NCI-H1436 treated with DMSO at 0.1 percent for 48 hours (cell line): Measurements from ENCODE around the gene MMP12.

Source experiments
- DNase-seq: peaks from one replicate; lab custom pipeline; 2025; lab: John Stamatoyannopoulos, UW

Gene MMP12

GRCh38 chr11:102850973-102851745 lies 23.6 kb downstream of the MMP12 start:
- DNase-seq = no peak

- no peak for DNase-seq
Measured at GRCh38 chr11:102849311-102849710, 25.5 kb downstream of the MMP12 start.

DNA sequence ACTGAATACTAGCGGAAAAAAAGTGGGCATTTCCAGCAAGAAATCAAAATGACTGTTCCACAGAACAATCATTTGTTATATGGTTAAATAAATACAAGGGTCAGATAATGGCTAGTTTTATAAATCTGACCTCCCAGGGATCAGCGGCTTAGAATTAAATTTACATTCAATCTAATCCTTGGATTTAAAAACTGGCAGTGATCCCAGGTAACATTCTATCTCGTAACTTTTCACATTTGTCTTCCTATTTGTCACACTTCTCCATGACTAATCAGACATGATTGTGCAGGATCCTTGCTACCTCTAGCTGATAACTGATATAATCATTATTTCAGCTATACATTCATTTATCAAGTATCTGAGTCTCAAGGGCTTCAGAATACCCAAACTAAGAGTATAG lies 28.5 kb downstream of the MMP12 start:
- no peak for DNase-seq

DNA sequence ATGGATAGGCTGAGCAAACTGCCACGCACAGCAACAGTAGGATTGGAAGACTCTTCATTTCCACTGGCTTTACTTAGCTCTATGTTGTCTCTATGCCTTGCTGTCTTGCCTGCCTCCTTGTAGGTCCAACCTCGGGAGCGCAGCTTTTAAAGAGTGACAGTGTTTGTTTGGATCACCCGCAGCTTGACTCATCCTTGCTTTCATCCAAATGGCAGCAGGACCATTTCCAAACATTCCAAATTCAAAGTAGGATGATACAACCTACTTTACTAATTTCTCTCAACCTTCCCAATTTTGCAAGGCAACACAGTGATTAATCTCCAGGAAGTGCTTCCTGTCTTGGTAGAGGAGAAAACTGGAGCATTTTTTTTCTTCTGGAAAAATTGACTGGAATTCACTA lies 31.3 kb downstream of the MMP12 start, which contains the start of gene MMP3:
MMP3 (minus strand) TSS at position 121 of the 400 bp plus-strand sequence; CDS start at position 58, 63 bp downstream.
- DNase-seq = no peak

- no peak for DNase-seq
Measured at GRCh38 chr11:102842930-102843329, 31.9 kb downstream of the MMP12 start.

DNA sequence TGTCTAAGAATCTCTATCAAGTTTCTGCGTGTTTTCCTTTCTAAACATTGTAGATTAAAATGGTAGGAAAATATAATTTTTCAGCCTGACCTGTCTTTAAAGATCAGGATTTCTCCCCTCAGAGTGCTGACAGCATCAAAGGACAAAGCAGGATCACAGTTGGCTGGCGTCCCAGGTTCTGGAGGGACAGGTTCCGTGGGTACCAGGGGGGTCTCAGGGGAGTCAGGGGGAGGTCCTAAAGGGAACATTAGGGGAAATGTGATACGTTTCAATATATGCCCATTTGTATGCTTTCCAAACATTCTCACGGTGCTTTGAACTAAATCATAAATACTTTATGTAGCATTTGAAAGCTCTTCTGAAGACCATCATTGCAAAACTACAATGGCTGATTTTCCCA lies 34.8 kb downstream of the MMP12 start:
- DNase-seq = no peak

GRCh38 chr11:102837646-102838045 lies 37.1 kb downstream of the MMP12 start:
- DNase-seq = no peak

- DNase-seq = no peak
Measured at GRCh38 chr11:102837156-102837555, 37.6 kb downstream of the MMP12 start.

GRCh38 chr11:102836290-102836875 lies 38.4 kb downstream of the MMP12 start:
- no peak for DNase-seq

- DNase-seq = no peak
Measured at GRCh38 chr11:102833731-102834130, 41.1 kb downstream of the MMP12 start.

GRCh38 chr11:102832612-102833011 lies 42.2 kb downstream of the MMP12 start:
- no peak for DNase-seq

DNA sequence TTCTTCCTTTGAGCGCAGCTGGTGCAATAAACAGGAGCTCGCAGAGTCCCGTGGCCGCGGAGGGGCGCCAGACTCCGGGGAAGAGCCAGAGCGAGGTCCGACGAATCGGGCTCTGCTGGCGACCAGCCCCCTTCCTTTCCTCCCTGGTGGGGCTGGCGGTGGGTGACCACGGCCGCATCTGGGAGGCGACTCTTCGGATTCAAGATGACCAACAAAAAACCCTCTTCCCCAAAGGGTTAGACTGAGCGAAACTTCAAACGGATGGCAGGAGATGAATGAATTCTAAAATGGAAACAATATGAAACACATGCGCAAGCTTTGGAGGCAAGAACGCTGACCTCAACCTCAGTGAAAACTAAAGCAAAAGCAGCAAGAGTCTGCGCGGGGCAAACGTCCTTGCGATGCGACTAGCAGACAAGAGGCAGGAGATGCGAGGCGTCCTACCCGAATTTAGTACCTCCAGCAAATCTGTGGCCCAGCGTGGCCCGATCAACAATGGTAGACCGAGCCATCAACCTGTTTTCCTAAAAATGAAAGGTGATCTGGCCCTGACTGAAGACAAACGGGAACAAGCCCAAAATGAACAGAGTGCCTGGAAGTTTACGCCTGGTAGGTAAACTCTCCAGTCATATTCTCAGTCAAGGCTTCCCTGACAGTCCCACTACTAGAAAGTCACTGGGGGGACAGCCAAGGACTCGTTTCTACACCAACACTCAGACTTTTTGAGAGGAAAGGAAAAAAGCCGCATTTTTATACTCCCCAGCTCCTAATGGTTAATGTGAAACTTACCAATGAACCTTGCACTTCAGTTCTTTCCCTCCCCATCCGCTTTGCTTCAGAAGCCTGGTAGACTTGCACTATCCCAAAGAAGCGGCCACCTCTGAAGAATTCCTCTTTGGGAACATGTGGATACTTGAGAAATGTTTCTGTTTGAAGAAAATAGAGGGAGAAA lies 43.0 kb downstream of the MMP12 start:
- DNase-seq = no peak

- DNase-seq = no peak
Measured at GRCh38 chr11:102831128-102831488, 43.7 kb downstream of the MMP12 start.

DNA sequence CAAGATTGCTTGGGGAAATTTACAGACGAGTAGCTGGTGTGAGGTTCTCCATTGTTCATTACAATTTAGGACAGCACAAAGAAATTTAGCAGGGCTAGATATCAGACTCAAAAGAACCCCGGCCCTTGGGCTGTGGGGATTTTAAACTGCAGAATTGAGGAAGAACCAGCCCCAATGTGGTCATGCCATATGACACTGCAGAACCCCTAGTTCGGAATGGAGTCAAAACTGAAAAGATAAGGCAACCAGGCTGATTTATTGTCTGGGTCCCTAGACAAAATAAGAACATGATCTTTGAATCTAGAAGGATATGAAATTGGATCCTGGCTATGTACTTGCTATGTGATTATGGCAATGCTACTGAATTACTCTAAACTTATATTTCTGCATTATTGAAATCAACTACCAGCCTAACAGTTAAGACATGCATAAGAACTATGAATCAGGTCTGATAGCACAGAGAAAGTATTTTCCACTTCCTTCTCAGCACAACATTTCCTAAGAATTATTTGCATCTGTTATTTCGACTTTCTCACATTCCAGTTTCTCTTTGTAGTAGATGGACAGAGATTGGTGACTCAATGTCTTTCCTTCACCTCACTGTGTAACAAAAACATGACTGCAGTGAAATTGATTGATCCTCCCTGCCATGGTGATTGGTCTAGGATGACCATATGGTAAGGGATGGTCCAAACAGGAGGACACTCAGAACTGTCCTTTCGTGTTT lies 44.6 kb downstream of the MMP12 start:
- DNase-seq = no peak

DNA sequence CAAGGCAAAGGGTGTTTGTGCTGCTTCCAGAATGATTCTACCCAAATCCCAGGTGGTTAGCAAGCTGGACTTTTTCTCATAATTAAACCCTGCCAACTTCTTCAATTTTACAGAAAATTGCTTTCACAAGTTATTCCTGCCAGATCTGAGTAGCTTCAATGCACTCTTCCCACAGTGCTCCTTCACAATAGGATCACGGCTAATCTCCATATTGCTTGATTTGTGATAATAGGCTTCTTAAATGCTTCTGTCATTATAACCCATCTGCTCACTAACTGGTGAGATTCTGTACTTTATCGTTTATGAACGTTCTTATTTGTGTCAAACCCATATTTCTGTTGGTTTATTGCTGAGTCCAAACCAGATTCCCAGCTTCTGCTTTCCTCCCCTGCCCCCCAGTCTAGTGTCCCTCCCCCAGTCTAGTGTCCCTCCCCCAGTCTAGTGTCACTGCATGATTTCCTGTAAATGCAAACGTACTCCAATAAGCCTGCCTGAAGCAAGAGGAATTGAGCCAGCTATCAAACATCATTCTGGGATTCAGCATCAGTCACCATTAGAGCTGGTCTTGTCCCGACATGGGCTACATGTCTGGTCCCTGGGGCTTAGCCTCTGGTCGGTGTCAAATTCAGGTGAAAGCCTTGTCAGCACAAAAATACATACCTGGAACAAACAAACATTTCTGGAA lies 45.3 kb downstream of the MMP12 start:
- DNase-seq = no peak

- DNase-seq = no peak
Measured at GRCh38 chr11:102824556-102824955, 50.2 kb downstream of the MMP12 start.

- no peak for DNase-seq
Measured at GRCh38 chr11:102819491-102819890, 55.3 kb downstream of the MMP12 start.

- no peak for DNase-seq
Measured at GRCh38 chr11:102813484-102813883, 61.3 kb downstream of the MMP12 start.
